Activated CD8-positive, alpha-beta memory T cell treated with anti-CD3 and anti-CD28 coated beads for 1 hour (primary cell): ENCODE measurements around the gene KCNMA1.

ENCODE experiments used
- DNase-seq, 2 donors: peaks; one replicate each; pipeline ENCODE4 v3.0.0-alpha.2; 2020; ENCODE audit warnings: low read depth in 1 of 2; ENCODE audit errors: extremely low read depth in 1 of 2

Gene KCNMA1

DNA sequence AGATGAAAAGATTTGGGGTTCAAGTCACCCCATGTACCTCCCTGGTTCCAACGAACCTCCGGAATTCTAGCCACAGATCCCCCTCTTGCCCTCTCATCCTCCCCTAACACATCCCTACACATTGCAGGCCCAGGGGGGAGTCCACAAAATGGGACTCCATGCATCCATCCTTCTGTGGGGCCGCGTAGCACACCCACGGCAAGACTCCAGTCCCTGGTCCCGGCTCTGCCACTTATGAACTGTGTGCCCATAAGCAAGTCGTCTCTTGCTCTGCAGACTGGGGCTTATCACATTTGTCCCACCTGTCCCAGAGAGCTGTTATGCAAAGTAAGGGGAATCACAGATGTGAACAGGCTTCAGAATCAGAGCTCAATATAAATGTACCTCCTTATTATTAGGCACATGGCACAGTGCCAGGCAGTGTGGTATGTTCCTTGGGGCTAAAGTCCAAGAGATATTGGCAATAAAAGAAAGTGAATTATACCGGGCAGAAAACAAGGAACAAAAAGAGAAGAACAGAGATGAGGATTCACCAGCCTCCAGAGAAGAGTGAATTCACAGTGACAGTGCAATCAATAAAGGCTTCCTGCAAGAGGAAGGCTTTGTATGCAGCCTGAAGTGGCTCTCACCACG lies 73.9 kb downstream of the KCNMA1 start:
- DNase-seq: no peak

DNA sequence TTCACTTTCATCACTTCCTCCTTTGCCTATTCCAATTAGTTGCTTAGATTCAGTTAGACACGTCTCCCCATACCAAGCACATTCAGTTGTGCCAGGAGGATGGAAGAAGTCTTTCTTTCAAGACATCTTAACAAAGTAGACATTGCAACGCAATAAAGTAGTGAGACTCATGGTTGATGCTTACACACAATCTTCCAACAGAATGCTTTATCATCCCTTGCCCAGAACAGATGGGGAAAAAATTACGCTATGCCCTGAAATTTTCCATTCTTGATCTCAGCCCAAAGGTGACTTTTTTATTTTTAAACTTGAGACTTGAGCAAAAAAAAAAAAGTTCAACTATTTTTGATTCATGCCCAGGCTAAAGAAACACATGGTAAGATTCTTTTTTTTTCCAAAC lies 74.9 kb downstream of the KCNMA1 start:
- DNase-seq: no peak

DNA sequence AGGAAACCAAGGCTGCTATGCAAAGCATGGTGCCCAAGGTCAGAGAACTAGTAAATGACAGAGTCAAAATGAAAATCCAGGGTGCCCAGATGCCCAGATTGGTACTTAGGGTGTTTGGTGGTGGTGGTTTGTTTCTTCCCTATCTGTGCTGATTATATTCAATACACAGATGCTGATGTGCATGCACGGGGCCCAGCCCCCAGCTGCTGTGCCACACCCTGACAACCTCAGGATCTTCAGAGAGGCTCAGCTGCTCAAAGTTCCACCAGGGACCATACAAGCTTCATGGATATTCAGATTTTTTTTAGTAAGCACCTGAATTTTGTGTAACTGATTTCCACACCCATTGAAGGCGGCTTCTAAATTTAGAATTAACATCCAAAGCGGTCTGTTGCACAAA lies 75.6 kb downstream of the KCNMA1 start:
- DNase-seq: no peak

DNA sequence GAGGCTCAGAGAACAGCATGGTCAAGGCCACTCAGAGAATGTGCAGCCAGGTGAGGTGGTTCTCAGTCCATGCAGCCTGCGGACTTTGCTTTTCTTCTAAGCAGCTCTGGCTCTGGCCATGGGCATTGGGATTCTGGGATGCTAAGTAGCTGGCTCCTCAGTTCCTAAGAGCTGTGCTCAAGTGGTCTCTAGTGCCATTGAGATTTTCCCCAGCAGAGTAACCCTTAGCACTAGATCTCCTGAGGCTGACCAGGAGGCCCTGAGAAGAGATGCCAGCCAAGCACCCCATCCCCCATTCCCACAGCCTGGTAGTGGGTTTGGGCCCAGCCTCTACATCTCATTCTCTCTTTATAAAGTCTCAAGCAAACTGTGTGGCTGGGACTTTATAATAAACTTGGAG lies 77.1 kb downstream of the KCNMA1 start:
- DNase-seq: no peak

DNA sequence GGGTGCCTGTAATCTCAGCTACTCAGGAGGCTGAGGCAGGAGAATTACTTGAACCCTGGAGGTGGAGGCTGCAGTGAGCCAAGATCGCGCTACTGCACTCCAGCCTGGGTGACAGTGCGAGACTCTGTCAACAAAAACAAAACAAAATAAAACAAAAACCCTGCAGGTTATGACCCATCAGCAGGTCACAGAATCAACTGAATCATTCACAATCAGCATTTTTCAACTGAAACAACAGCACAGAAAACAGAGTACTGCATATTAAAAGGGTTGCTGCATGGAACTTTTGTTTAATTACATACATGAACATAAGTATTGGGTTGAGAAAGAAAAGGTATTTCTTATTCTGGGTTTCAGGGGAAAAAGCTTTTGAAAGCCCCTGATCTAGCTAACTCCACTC lies 77.6 kb downstream of the KCNMA1 start:
- DNase-seq: no peak

DNA sequence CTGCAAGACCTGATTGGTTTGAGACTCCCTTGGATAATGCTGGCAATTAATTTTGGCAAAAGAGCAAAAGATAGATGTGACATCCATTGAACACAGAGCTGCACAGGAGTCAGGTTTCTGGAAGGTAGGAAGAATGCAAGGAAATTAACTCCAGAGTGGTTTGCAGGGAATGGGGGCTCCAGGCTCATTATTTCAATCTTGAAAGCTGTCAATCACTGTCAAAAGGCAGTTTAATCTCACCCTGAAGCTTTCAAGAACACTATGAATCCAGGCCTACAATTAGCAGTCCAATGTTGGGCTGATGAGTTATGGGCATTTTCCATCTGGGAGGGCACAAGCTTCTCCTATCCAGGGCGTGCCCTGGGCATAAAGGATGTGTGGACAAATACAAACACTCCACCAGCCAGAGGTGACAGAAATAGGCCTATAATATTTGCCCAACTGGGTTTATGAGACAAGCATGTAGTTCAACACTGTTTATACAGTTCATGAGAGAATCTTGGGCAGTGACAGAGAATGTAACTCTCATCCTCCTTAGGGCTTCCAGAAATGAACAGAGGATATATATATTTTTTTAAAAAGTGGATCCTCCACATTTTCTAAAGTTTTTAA lies 80.5 kb downstream of the KCNMA1 start:
- no peak for DNase-seq

DNA sequence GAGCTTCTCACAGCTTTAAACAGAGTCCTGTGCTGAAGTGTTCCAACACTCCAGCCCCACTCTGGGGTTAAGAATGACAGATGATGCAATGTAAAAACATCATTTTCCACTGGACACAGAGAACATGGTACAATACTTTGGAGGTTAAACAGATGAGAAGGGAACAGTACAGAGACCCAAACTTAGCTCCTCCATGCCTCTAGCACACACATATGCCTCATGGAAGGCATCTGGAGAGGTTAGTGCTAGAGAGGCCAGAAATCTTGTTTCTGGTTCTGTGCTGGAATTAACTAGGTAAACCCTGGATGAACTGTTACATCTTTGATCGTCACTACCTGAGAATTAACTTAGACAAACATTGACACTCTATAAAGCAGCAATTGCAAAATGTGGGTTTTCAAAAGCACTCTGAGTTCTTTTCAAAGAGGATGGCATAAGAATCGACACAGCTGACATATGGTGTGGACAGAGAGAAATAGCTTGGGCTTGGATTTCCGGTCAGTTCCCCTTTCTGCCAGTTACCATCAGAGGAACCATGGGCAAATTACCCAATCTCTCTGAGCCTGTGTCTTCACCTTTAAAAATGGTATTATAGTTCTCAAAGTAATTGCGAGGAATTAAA lies 81.9 kb downstream of the KCNMA1 start:
- no peak for DNase-seq

DNA sequence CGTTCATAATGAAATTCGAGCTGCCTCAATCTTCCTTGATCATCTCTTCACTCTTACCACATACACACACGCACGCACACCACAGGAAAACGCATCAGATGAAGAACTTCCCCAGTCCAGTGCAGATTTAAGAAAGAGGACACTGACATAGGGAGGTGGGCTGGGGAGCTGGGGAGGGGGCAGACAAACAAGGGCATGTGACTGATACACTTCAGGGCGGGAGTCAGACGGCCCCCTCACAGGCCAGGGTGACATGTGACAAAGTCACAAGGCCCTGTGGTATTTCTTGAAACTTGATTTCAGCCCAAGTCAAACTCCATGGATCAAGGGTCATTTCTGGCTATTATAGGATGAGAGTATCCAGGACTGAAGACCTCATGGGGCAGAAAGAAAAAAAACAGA lies 82.6 kb downstream of the KCNMA1 start:
- no peak for DNase-seq

DNA sequence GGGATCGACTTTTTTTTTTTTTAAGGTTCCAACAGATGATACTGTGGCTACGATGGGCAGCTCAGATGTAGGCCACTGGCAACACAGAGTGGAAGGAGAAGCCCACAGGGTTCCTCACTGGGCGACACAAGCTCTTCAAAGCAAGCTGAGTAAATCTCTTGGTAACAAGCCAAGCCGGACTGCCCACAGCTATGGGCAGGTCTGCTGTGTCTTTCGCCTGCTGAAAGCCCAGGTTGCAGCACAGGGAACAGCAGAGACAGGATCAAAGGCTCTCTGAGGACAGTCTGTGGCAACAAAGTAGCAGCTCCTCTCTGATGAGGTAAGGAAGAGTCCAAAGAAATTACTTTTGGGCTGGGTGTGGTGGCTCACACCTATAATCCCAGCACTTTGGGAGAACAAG lies 83.6 kb downstream of the KCNMA1 start:
- no peak for DNase-seq

DNA sequence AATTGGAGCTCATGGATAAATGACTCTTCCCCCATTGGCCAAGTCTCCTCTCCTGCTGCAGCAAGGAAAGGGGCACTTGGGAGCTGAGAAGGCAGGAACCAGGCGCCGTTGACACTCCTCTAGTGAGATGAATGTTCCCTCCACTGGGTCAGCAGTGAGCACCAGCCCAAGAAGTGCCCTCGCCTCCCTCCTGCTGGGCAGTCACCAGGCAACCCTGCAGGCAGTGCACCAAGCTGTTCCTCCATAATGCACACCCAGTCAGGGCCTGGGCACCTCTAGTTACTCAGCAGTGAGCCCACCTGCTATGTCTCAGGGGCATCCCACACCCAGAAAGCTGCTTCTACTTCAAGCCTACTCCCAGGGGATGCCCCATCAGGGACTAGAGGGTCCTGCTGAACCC lies 84.3 kb downstream of the KCNMA1 start:
- no peak for DNase-seq

DNA sequence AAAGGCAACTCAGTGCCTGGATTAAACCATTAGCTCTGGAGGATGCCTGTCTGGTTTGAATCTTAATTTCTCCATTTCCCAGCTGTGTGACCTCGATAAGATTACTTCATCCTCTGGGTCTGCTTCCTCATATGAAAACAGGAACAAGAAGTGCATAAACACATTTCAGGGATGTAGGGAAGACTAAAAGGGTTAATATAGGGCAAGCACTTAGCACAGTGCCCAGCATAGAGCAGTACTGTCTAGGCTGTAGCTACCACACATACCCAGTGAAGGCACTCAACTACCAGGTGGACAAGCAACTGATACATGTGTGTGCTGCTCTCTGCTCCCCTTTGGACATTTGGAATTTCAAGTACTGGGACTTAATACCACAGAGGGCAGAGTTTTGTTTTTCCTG lies 85.4 kb downstream of the KCNMA1 start:
- DNase-seq: no peak

DNA sequence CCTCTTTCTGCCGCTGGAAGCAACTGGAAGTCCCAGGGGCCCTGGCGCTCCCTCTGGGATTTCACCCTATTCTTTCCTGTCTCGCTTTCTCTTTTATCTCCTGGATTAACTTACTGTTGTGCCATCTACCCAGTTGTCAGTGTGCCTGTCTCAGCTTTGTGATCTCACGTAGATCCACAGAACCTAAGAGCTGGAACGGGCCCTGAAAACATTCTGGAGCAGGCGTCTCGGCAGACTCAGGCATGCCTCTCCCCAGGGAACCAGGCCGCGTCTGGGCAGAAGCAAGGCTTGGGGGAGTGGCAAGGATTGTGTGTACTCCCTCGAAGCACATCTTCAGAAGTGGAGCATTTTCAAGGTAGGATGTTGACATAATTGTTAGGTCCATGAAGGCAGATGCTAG lies 87.2 kb downstream of the KCNMA1 start:
- DNase-seq: no peak

DNA sequence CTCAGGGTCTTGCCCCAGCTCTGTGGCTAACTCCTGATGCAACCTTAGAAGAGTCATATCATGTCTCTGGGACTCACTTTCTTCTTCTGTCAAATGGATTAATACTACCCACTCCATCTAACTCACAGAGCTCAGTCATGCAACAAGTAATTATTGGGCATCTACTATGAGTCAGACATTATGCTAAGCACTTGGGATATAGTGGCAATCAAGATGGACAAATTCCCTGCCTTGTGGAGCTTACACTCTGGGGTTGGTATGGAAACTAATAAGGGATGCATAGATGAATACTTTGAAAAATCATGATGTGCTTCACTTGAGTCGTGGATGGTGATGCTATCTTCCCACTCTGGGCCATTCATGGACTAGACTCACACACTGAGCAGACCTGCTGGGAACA lies 88.9 kb downstream of the KCNMA1 start:
- no peak for DNase-seq

DNA sequence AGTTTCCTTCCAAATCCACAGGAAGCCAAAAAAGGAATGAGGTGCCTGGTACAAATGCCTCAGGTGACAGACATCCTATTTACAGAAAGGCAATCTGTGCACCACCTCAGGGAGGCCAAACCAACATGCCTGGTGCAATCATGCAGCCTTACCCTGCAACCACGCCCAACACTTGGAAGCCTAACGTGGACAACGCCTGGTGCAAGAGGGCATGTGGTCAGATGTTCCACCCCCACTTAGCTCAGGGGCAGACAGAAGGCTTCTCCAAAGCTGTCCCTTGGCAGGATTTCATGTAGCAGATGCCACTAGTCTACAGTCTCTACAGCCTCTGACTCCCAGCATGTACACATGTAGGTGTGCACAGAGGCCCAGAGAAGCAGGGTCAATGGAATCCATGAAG lies 89.5 kb downstream of the KCNMA1 start:
- no peak for DNase-seq

DNA sequence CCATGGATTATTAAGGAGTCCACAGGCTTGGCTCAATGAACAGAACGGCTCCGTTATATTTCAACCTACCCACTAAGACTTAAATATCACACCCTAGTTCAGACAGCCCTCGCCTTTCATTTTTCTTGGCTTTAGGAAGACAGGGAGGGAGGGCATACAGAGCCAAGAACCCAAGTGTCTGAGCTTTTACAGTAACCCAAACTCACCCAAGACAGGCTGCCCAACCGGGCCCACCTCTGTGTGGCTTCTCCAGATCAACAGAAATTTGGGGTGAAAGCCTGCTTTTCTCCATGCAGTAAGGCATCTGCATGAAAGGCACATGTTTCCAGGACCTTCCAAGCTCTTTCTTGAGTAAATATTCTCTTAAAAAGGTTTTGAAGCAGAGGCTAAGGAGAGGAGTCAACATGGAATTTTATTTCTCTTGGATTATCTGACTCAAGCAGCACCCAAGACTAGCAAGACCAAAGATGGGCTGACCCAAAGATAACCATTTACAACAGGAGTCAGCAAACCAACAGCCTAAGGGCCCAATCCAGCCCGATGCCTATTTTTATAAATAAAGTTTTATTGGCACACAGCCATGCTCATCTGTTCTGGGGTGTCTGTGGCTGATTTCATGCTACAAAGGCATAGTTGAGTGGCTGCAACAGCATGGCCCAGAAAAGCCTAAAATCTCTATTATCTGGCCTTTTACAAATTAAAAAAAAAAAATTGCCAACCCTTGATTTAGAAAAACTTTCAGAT lies 90.1 kb downstream of the KCNMA1 start:
- DNase-seq: no peak

DNA sequence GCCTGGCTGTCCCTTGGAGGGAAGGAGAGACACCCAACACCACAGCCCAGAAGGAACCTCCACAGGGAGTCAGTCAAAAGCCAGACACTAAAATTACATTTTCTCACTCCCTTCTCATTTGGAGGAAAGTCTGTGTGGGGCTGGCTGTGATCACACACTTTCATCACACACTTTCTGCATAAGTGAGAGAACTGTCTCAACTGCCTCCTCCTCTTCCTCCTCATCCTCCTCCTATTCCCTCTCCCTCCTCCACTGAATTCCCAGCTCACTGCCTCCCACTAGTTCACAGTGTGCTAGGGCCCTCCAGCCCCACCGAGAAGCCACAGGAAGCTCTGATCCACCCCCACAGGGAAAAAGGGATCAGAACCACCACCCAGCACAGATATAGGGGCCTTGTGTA lies 91.6 kb downstream of the KCNMA1 start:
- DNase-seq: no peak

DNA sequence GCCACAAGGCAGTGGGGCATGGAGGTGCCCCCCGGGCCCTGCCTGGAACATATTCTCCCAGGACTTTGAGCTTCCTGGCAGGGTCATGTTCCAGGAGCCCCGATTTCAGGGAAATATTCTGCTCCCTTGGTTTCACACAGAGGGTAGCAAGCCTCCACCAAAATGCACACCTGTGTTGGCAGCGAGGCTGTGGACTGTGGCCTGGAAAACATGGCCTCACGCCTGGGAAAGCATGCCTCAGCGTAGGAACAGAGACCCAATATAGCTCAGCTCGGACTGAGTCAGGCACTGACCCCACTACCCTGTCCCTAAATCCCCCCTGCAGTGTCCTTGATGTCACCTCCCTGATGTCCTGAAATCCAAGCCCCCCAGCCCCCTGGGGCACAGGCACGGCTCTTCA lies 92.0 kb downstream of the KCNMA1 start:
- DNase-seq: no peak

DNA sequence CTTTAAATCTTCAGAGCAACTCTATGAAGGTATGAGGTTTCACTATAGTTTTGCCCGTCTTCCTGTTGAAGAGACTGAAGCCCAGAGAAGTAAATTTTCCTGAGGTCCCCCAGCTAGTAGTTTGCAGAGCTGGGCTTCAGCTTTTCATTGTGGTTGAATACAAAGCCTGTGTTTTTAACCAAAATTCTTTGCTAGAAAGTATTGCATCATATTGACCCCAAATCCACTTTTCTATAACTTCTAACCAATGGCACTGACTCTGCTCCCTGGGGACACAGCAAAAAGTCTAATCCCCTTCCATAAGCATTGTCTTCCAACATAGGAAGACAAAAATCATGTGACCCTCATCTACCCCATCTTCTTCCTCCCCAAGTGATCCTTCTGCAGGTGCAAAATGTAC lies 93.0 kb downstream of the KCNMA1 start:
- no peak for DNase-seq

DNA sequence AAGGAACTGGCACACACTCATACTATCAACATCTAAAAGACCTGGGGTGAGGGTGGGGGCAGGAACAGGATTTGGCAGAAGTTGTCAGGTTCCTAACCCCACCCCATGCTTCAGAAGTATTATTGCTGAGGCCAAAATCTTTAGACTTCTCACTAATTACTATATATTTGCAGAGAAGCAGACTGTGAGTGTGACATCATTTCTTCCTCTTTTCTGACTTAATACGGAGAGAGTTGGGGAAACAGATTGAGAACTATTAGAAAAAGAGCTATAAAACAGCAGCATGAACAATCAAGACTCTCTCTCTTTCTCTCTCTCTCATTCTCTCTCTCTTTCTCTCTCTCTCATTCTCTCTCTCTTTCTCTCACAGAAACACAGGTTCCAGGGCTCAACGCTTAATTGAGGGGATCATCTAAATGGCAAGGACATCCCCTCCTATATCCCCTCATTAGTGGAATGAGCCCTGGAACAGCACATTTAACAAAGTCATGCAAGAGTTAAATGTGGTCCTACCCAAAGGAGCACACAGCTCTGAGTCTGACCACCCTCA lies 94.8 kb downstream of the KCNMA1 start:
- DNase-seq: no peak

DNA sequence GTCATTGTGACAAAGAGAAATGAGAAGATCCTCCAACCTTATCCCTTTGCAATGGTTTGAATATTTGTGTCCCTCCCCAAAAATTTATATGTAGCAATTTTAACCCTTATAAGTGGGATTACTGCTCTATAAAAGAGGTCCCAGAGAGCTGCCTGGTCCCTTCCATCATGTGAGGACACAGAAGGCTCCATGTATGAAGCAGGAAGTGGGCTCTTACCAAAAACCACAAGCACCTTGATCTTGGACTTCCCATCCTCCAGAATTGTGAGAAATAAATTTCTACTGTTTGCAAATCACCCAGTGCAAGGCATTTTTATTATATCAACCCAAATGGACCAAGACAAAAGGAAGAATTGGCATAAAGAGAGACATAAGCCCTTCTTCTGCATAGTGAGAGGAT lies 95.7 kb downstream of the KCNMA1 start:
- DNase-seq: no peak

DNA sequence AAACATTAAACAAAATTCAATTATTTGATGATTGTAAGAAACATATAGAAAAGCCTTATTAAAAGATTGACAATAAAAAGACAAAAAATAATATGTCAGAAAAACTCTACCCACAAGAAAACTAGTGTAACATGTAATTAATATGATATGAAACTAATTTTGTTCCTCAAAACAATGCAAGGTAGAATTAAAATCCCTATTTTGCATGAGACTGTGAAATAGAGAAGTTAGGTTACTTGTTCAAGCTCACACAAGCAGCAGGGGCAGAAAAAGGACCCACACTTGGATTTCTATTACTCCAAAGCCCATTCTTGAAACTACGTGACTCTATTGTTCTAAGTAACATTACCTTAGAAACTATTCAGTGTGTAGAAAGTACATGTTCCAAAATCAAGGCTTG lies 96.4 kb downstream of the KCNMA1 start:
- DNase-seq: no peak
